Esophagus squamous epithelium (tissue), 4 donors: Measurements from ENCODE around the gene SSX2IP.

Experiments
- POLR2A ChIP-seq, 4 donors: fragments of 450-650 bp; IDR thresholded peaks; one replicate each; pipeline ENCODE4 v1.6.1; 2017; ENCODE audit warnings: antibody characterized with exemption in 4 of 4, mild to moderate bottlenecking in 4 of 4, moderate library complexity in 3 of 4
- TF ChIP-seq, protein P1 (sequence below), 6 experiments: fragments of 450-650 bp in 4 of 6; fragments of 200-600 bp in 2 of 6; sonication (generic) in 2 of 6; IDR thresholded peaks; one replicate each; pipeline ENCODE4 v1.5.1; 2016 to 2019; ENCODE audit warnings: antibody characterized with exemption in 6 of 6, mild to moderate bottlenecking in 4 of 6, moderate library complexity in 4 of 6

DNA sequence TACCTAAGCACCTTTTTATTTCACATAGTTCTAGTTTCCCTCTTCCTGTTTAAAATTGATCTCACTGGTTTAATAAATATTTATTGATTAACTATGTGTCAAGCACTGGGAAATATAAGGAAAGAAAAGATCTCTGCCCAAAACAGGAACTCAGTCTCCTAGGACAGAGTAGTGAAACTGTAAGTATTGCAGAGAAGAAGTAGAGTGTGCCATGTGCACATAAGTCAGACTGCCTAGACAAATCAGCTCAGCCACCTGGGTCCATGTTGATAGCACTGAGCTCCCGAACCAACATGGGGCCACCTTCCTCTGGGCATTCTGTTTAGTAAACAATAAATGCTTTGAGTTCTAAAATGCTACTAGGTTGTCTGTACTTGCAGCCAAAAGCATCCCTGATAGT, 9.8 kb upstream of the SSX2IP start:
- TF ChIP-seq, protein P1, sequence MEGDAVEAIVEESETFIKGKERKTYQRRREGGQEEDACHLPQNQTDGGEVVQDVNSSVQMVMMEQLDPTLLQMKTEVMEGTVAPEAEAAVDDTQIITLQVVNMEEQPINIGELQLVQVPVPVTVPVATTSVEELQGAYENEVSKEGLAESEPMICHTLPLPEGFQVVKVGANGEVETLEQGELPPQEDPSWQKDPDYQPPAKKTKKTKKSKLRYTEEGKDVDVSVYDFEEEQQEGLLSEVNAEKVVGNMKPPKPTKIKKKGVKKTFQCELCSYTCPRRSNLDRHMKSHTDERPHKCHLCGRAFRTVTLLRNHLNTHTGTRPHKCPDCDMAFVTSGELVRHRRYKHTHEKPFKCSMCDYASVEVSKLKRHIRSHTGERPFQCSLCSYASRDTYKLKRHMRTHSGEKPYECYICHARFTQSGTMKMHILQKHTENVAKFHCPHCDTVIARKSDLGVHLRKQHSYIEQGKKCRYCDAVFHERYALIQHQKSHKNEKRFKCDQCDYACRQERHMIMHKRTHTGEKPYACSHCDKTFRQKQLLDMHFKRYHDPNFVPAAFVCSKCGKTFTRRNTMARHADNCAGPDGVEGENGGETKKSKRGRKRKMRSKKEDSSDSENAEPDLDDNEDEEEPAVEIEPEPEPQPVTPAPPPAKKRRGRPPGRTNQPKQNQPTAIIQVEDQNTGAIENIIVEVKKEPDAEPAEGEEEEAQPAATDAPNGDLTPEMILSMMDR (IDR thresholded peaks at IDR 0.05), result no peak
- no peak for TF ChIP-seq POLR2A (IDR thresholded peaks at IDR 0.05)
